GM12872 (cell line): ENCODE measurements around the gene DCAF10.
A peak's percentile ranks its signal among the peaks of the same experiment; 100 is the strongest.

Experiments used
- CTCF ChIP-seq: IDR thresholded peaks from 3 replicates; pipeline ENCODE4 v1.5.1; 2011; ENCODE audit warnings: low read depth, mild to moderate bottlenecking, low read length, moderate library complexity; ENCODE audit not compliant: insufficient read depth

The DCAF10 gene

DNA sequence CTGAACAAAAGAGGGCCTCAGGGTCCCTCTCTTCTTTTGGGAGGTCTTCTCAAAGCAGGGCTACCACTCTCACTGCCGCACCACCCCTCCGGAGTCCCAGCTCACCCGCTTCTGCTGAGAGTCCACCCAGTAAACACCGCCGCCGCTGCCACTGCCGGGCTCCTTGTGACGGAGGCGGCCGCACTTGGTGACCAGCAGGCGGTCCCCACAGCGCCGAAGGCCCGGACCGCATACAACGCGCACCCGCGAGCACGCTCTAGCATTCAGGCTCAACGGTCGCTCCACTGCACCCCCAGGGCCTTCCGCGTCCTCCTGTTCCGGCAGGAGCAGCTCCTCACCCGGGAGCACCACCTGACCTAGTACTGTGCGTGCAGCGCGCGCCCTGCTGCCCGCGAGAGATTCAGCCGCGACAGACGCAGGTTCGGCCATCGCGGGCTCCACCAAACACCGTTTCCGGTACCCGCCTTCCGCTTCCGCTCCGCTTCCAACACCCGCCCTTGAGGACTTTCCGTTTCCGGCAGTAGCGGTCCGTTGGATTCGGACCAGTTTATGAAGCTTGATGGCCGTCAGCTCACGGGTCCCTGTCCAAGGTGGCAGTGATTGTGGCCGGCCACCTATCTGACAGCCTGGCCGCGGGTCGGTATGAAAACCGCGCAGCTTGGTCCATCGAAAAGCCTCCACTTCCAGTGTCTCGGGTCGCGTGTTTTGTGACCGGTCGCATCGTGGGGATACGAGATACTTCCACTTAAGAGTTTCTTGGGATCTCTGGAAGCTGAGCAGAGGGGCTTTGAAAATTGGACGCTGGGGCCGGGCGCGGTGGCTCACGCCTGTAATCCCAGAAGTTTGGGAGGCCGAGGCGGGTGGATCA, 15.7 kb upstream of the DCAF10 start, which contains the start of gene EXOSC3:
Gene EXOSC3 (minus strand): TSS at position 449 of the 868 bp plus-strand sequence. CDS start 20 bp downstream, at position 429.
- 0 out of 3 replicates have a peak, but pooled peaks have one; percentile 8 for TF ChIP-seq CTCF

GRCh38 chr9:37787059-37787458, 13.5 kb upstream of the DCAF10 start:
- no peak for TF ChIP-seq CTCF

- no peak for TF ChIP-seq CTCF
Observed at GRCh38 chr9:37788332-37788731, 12.3 kb upstream of the DCAF10 start.

- no peak for TF ChIP-seq CTCF
Observed at GRCh38 chr9:37790096-37790495, 10.5 kb upstream of the DCAF10 start.

- no peak for TF ChIP-seq CTCF
Observed at GRCh38 chr9:37792122-37792521, 8.5 kb upstream of the DCAF10 start.

DNA sequence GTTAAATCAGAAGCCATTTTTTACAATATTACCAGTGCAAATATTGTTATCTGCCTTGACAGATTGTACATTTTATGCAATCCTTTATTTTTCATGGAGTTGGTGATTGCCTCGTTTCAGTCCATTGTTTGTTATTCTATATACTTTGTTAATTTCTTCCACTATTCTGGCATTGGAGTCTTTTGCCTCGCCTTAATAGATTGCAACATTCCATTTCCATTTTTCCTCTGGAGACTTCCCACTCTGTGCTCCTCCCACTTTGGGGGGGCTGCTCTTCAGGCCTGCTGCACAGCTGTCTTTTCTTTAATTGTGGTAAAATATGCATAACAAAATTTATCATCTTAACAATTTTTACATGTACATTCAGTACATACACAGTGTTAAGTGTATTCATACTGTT, 4.4 kb upstream of the DCAF10 start:
- no peak for TF ChIP-seq CTCF

GRCh38 chr9:37798677-37799076, 1.9 kb upstream of the DCAF10 start:
- TF ChIP-seq CTCF = no peak
